Lower lobe of right lung (tissue), 2 donors: Measurements from ENCODE around the gene SMAD6. TPM values are rescaled to one million over a fixed set of nuclear protein-coding genes. Genes with fewer than 3 reads are reported as not detected.
A peak's percentile ranks its signal among the peaks of the same experiment; 100 is the strongest.

Experiments used
- ATAC-seq, 2 donors: fragments of 200-7000 bp; cut with Tn5 transposase; one replicate each; pipeline ENCODE4 v1.9.1; 2020 to 2022; ENCODE audit warnings: mild to moderate bottlenecking in 2 of 2, moderate library complexity in 2 of 2
- DNase-seq: peaks from one replicate; pipeline ENCODE4 v3.0.0-alpha.2; 2020
- H3K27ac ChIP-seq: fragments of 200-600 bp; one replicate; pipeline ENCODE4 v1.8.0; 2022
- H3K27me3 ChIP-seq: fragments of 200-600 bp; one replicate; pipeline ENCODE4 v1.8.0; 2022; ENCODE audit warnings: low read depth
- H3K36me3 ChIP-seq: fragments of 200-600 bp; one replicate; pipeline ENCODE4 v1.8.0; 2022; ENCODE audit warnings: mild to moderate bottlenecking
- H3K4me1 ChIP-seq: fragments of 200-600 bp; one replicate; pipeline ENCODE4 v1.8.0; 2022
- H3K4me3 ChIP-seq: fragments of 200-600 bp; one replicate; pipeline ENCODE4 v1.8.0; 2022; ENCODE audit warnings: mild to moderate bottlenecking
- H3K9me3 ChIP-seq: fragments of 200-600 bp; one replicate; pipeline ENCODE4 v1.8.0; 2022
- CTCF ChIP-seq: fragments of 200-600 bp; IDR thresholded peaks from one replicate; pipeline ENCODE4 v1.8.0; 2022; ENCODE audit warnings: antibody characterized with exemption, mild to moderate bottlenecking
- intact Hi-C: fragments of 100-400 bp; cut with DNase I; formaldehyde crosslinking; loops from one replicate; pipeline ENCODE4 v1.11.0; 2022
- total RNA-seq: library from RNA; stranded (reverse); fragmentation: NEBNext Ultra II Directional; extraction: Animal tissue kit (Norgen Biotek cat#: 25700); gene quantifications from one replicate; pipeline ENCODE4 v1.2.1, GENCODE V29; 2021
- donor health status: DM: no; HTN: yes; CAD: no; lungs with severe emphysema.

The SMAD6 gene
- total RNA-seq, 1 donor from 2014 or later, result 159 TPM

GRCh38 chr15:66716656-66717020 is 14.6 kb downstream of the SMAD6 start:
- Histone ChIP-seq H3K4me3 (peak overlapping the region; percentile 7), H3K27me3 (no peaks in the 10 kb centered on the region), H3K9me3 (no peaks in the 10 kb centered on the region), H3K4me1 (peaks cover 72% of the 10 kb centered on the region), H3K36me3 (peaks cover 49% of the 10 kb centered on the region), H3K27ac (peak overlapping the region; percentile 49)
- intact Hi-C loops, result no loop called here
- no peak for TF ChIP-seq CTCF
- DNase-seq (no peak), ATAC-seq (no peak)

- Histone ChIP-seq H3K4me1 (peaks cover 79% of the 10 kb centered on the region), H3K4me3 (peak overlapping the region; percentile 8), H3K27ac (no peak overlapping the region), H3K27me3 (no peaks in the 10 kb centered on the region), H3K36me3 (peaks cover 51% of the 10 kb centered on the region), H3K9me3 (no peaks in the 10 kb centered on the region)
- TF ChIP-seq CTCF, result no peak
- intact Hi-C loops, result no loop called here
- ATAC-seq, result no peak
- DNase-seq, result no peak
These were observed 16.4 kb downstream of the SMAD6 start for GRCh38 chr15:66718220-66718988.

GRCh38 chr15:66719471-66719870 is 17.4 kb downstream of the SMAD6 start:
- Histone ChIP-seq H3K27ac (no peak overlapping the region), H3K4me1 (peaks cover 76% of the 10 kb centered on the region)
- no peak for ATAC-seq

GRCh38 chr15:66720206-66721010 is 18.4 kb downstream of the SMAD6 start:
- Histone ChIP-seq H3K27ac (no peak overlapping the region), H3K4me1 (peaks cover 76% of the 10 kb centered on the region), H3K9me3 (no peaks in the 10 kb centered on the region), H3K27me3 (no peaks in the 10 kb centered on the region), H3K4me3 (peak overlapping the region; percentile 8), H3K36me3 (peaks cover 71% of the 10 kb centered on the region)
- TF ChIP-seq CTCF, result no peak
- ATAC-seq, result peak; percentile 79 to 92
- intact Hi-C loops, result no loop called here
- DNase-seq, result peak; percentile 79

More at GRCh38 chr15:66719471-66719870, 17.4 kb downstream of the SMAD6 start:
- Histone ChIP-seq H3K9me3 (no peaks in the 10 kb centered on the region), H3K27me3 (no peaks in the 10 kb centered on the region), H3K36me3 (peaks cover 61% of the 10 kb centered on the region), H3K4me3 (no peak overlapping the region)
- TF ChIP-seq CTCF, result no peak
- intact Hi-C loops, result no loop called here
- DNase-seq, result no peak

- no peak for DNase-seq
- no peak overlapping the region for H3K27ac ChIP-seq
- no peaks in the 10 kb centered on the region for H3K9me3 ChIP-seq
These were observed 19.0 kb downstream of the SMAD6 start for GRCh38 chr15:66721020-66721419.

More at GRCh38 chr15:66721020-66721419, 19.0 kb downstream of the SMAD6 start:
- no peak for TF ChIP-seq CTCF
- peaks cover 76% of the 10 kb centered on the region for H3K4me1 ChIP-seq
- no peak for ATAC-seq
- no peak overlapping the region for H3K4me3 ChIP-seq
- H3K36me3 ChIP-seq, result peaks cover 73% of the 10 kb centered on the region
- H3K27me3 ChIP-seq, result no peaks in the 10 kb centered on the region
- intact Hi-C loops, result no loop called here
